H1 (cell line): ENCODE data around the gene RIMBP2. TPM values are rescaled to one million over a fixed set of nuclear protein-coding genes. Genes with fewer than 3 reads are reported as not detected.

Experiments used
- CTCF ChIA-PET: fragments of 300-600 bp; sonication (Branson Sonifier 250); formaldehyde crosslinking; loops from one replicate; lab custom pipeline; 2021; ENCODE audit not compliant: partially characterized antibody; lab: Charles Lee
- POLR2A ChIA-PET: fragments of 300-600 bp; sonication (Branson Sonifier 250); formaldehyde crosslinking; loops from one replicate; lab custom pipeline; 2021; ENCODE audit warnings: inconsistent platforms; ENCODE audit not compliant: partially characterized antibody; lab: Charles Lee
- DNase-seq, 2 experiments: peaks; one replicate each; pipeline versions ENCODE4 v3.0.0 to v3.0.0-alpha.2; 2010 to 2022; ENCODE audit warnings: low spot score in 2 of 2, low read depth in 1 of 2, mixed read lengths in 1 of 2
- FAIRE-seq: peaks from 2 replicates; lab custom pipeline; 2011; peaks lifted over from hg19 to GRCh38; lab: Jason Lieb, UNC
- H2AFZ ChIP-seq: 2 replicates; pipeline ENCODE4 v1.8.1; 2012; ENCODE audit warnings: low read length, inconsistent platforms
- H2AK5ac ChIP-seq: 2 replicates; pipeline ENCODE4 v1.6.1; 2013; ENCODE audit warnings: low read depth, low read length
- H2BK120ac ChIP-seq: replicated peaks from 2 replicates; pipeline ENCODE3; 2013; ENCODE audit warnings: low read depth, low read length, inconsistent platforms
- H2BK12ac ChIP-seq: 2 replicates; pipeline ENCODE4 v1.6.1; 2013; ENCODE audit warnings: low read depth, low read length
- H2BK15ac ChIP-seq: 2 replicates; pipeline ENCODE4 v1.6.1; 2013; ENCODE audit warnings: low read length
- H2BK20ac ChIP-seq: 2 replicates; pipeline ENCODE4 v1.6.1; 2013; ENCODE audit warnings: low read length
- H2BK5ac ChIP-seq: 2 replicates; pipeline ENCODE4 v1.6.1; 2013; ENCODE audit warnings: low read depth, low read length
- H3K14ac ChIP-seq: 2 replicates; pipeline ENCODE4 v1.6.1; 2013; ENCODE audit warnings: inconsistent platforms; ENCODE audit not compliant: insufficient read length
- H3K18ac ChIP-seq: 2 replicates; pipeline ENCODE4 v1.6.1; 2013; ENCODE audit warnings: low read length; ENCODE audit errors: extremely low read depth
- H3K23ac ChIP-seq: 2 replicates; pipeline ENCODE4 v1.6.1; 2013; ENCODE audit warnings: inconsistent platforms; ENCODE audit not compliant: insufficient read length
- H3K23me2 ChIP-seq: 2 replicates; pipeline ENCODE4 v1.6.1; 2013; ENCODE audit warnings: low read depth, low read length
- H3K27ac ChIP-seq: 2 replicates; pipeline ENCODE4 v1.6.1; 2011; ENCODE audit warnings: low read depth, low read length, inconsistent platforms
- H3K27me3 ChIP-seq, 4 experiments: replicated peaks in 1 of 4; 1 replicate in 1 of 4; 2 replicates in 3 of 4; pipeline versions ENCODE4 v1.6.1 to v1.8.1; 2011 to 2013; ENCODE audit warnings: low read length in 3 of 4, mild to moderate bottlenecking in 3 of 4, inconsistent platforms in 2 of 4, mixed read lengths in 2 of 4, moderate library complexity in 1 of 4; ENCODE audit not compliant: control insufficient read depth in 3 of 4, insufficient read depth in 3 of 4; ENCODE audit errors: extremely low read depth in 1 of 4
- H3K36me3 ChIP-seq, 4 experiments: 2 replicates each; pipeline versions ENCODE4 v1.6.1 to v1.8.1; 2011 to 2013; ENCODE audit warnings: mild to moderate bottlenecking in 4 of 4, low read length in 3 of 4, moderate library complexity in 2 of 4, control low read depth in 1 of 4, inconsistent platforms in 1 of 4; ENCODE audit not compliant: insufficient read depth in 4 of 4, control insufficient read depth in 2 of 4
- H3K4ac ChIP-seq: replicated peaks from 2 replicates; pipeline ENCODE3; 2013; ENCODE audit warnings: low read length, low read depth, mixed read lengths, inconsistent platforms; ENCODE audit not compliant: insufficient read length
- H3K4me1 ChIP-seq, 4 experiments: replicated peaks in 1 of 4; 1 replicate in 1 of 4; 2 replicates in 3 of 4; pipeline versions ENCODE4 v1.6.1 to v1.8.1; 2011 to 2013; ENCODE audit warnings: low read length in 3 of 4, inconsistent platforms in 2 of 4, mixed read lengths in 1 of 4; ENCODE audit not compliant: insufficient read depth in 4 of 4, control insufficient read depth in 3 of 4
- H3K4me2 ChIP-seq, 2 experiments: 2 replicates each; pipeline versions ENCODE4 v1.6.1 to v1.8.1; 2011 to 2013; ENCODE audit warnings: low read depth in 2 of 2, low read length in 2 of 2, control low read depth in 1 of 2, inconsistent platforms in 1 of 2, mild to moderate bottlenecking in 1 of 2; ENCODE audit not compliant: insufficient read depth in 1 of 2
- H3K4me3 ChIP-seq, 4 experiments: fragments of 200-600, 300-600 bp in 1 of 4; sonication (generic), shearing (Covaris generic), sonication (Bioruptor Twin) in 1 of 4; 2 replicates each; pipeline versions ENCODE4 v1.5.1 to v1.8.1; 2011 to 2016; ENCODE audit warnings: low read length in 4 of 4, low read depth in 3 of 4, control low read depth in 2 of 4, inconsistent platforms in 2 of 4, mild to moderate bottlenecking in 2 of 4, mixed read lengths in 1 of 4, moderate library complexity in 1 of 4; ENCODE audit not compliant: insufficient read depth in 2 of 4; ENCODE audit errors: extremely low read depth in 1 of 4
- H3K56ac ChIP-seq: replicated peaks from 2 replicates; pipeline ENCODE3; 2013; ENCODE audit warnings: low read depth, mild to moderate bottlenecking, mixed read lengths, low read length, inconsistent platforms; ENCODE audit not compliant: insufficient read length
- H3K79me1 ChIP-seq: 2 replicates; pipeline ENCODE4 v1.6.1; 2013; ENCODE audit warnings: low read depth, low read length, control low read depth
- H3K79me2 ChIP-seq, 2 experiments: 2 replicates each; pipeline versions ENCODE4 v1.6.1 to v1.8.1; 2012 to 2013; ENCODE audit warnings: low read length in 2 of 2, mild to moderate bottlenecking in 2 of 2, inconsistent platforms in 1 of 2; ENCODE audit not compliant: insufficient read depth in 2 of 2, control insufficient read depth in 1 of 2
- H3K9ac ChIP-seq, 4 experiments: replicated peaks in 1 of 4; 1 replicate in 1 of 4; 2 replicates in 3 of 4; pipeline versions ENCODE4 v1.6.1 to v1.8.1; 2011 to 2013; ENCODE audit warnings: low read depth in 3 of 4, low read length in 3 of 4, control low read depth in 2 of 4, mild to moderate bottlenecking in 2 of 4, moderate library complexity in 2 of 4, inconsistent platforms in 1 of 4; ENCODE audit errors: extremely low read depth in 1 of 4
- H3K9me3 ChIP-seq, 2 experiments: 2 replicates each; pipeline versions ENCODE4 v1.6.1 to v1.8.1; 2012 to 2013; ENCODE audit warnings: mild to moderate bottlenecking in 2 of 2, moderate library complexity in 2 of 2, control low read depth in 1 of 2, inconsistent platforms in 1 of 2, low read depth in 1 of 2, low read length in 1 of 2, mixed read lengths in 1 of 2; ENCODE audit not compliant: insufficient read depth in 2 of 2
- H4K20me1 ChIP-seq, 2 experiments: replicated peaks in 1 of 2; 2 replicates each; pipeline versions ENCODE3 to v1.8.1; 2011 to 2013; ENCODE audit warnings: inconsistent platforms in 2 of 2, low read length in 2 of 2, mild to moderate bottlenecking in 1 of 2; ENCODE audit not compliant: insufficient read depth in 2 of 2, control insufficient read depth in 1 of 2
- H4K5ac ChIP-seq: 2 replicates; pipeline ENCODE4 v1.6.1; 2013; ENCODE audit warnings: low read length, low read depth, mixed read lengths, inconsistent platforms; ENCODE audit not compliant: insufficient read length
- H4K8ac ChIP-seq: 2 replicates; pipeline ENCODE4 v1.8.0; 2013; ENCODE audit warnings: mild to moderate bottlenecking, moderate library complexity, low read length, inconsistent platforms; ENCODE audit not compliant: insufficient read depth; ENCODE audit errors: extremely low read depth
- H4K91ac ChIP-seq: replicated peaks from 2 replicates; pipeline ENCODE3; 2013; ENCODE audit warnings: low read length, mixed read lengths, inconsistent platforms; ENCODE audit not compliant: insufficient read length
- POLR2AphosphoS5 ChIP-seq: IDR thresholded peaks from 2 replicates; pipeline ENCODE4 v1.6.1; 2011; ENCODE audit warnings: low read depth, low read length
- SP4 ChIP-seq: IDR thresholded peaks from 2 replicates; pipeline ENCODE4 v1.6.1; 2012; ENCODE audit warnings: low read length, inconsistent platforms
- TAF7 ChIP-seq: optimal IDR thresholded peaks from 2 replicates; pipeline ENCODE3; 2011; ENCODE audit warnings: low read depth, mild to moderate bottlenecking, inconsistent platforms, low read length, moderate library complexity, borderline replicate concordance
- WGBS, 2 experiments: shearing (Covaris generic) in 1 of 2; methylation state at CpG; one replicate each; pipeline versions ENCODE4 v1.1.6 to v1.1.7; 2013 to 2015; ENCODE audit warnings: low lambda C conversion rate in 2 of 2, mixed read lengths in 2 of 2, inconsistent platforms in 1 of 2, low coverage in 1 of 2, missing lambda C conversion rate in 1 of 2; ENCODE audit not compliant: insufficient replicate concordance in 2 of 2, insufficient coverage in 1 of 2, insufficient read length in 1 of 2; ENCODE audit errors: extremely low coverage in 1 of 2, missing lambda C conversion rate in 1 of 2; 5-methylcytosine and 5-hydroxymethylcytosine counted together
- polyA plus RNA-seq, 7 experiments: library from polyadenylated mRNA; depleted of rRNA in 3 of 7; stranded (reverse) in 5 of 7; unstranded in 2 of 7; fragments of >200 nt in 5 of 7; fragments of 200-250 nt in 2 of 7; gene quantifications; 1 replicate in 5 of 7; 2 replicates in 1 of 7; 4 replicates in 1 of 7; pipeline versions ENCODE4 v1.2.1 to v1.2.3, GENCODE V29; 2011 to 2013; ENCODE audit warnings: missing spikeins in 2 of 7, mixed read lengths in 2 of 7
- total RNA-seq: library from RNA; stranded (reverse); fragmentation: NEBNext Ultra II Directional; extraction: Animal tissue kit (Norgen Biotek cat#: 25700); gene quantifications from 2 replicates; pipeline ENCODE4 v1.2.1, GENCODE V29; 2021

The RIMBP2 gene
- total and polyA plus RNA-seq, 2 of the 8 experiments (the other 6 are each of a cell fraction or from before 2014, with no cell fraction given): 0.18 to 0.65 TPM

- H3K18ac ChIP-seq: no peak overlapping the region
- H3K23ac ChIP-seq: no peak overlapping the region
- H2BK5ac ChIP-seq: no peak overlapping the region
- no peak overlapping the region for H2AK5ac ChIP-seq
- H4K20me1 ChIP-seq: no peaks in the 10 kb centered on the region
- TF ChIP-seq POLR2AphosphoS5: no peak
- no peak for TF ChIP-seq TAF7
- no peak for TF ChIP-seq SP4
- no peaks in the 10 kb centered on the region for H3K79me1 ChIP-seq
- no peaks in the 10 kb centered on the region for H3K23me2 ChIP-seq
- no peak overlapping the region for H2AFZ ChIP-seq
- H2BK20ac ChIP-seq: no peak overlapping the region
- ChIA-PET CTCF (no interaction called here), POLR2A (no interaction called here)
- H3K4me3 ChIP-seq: no peak overlapping the region
- no peak overlapping the region for H3K27ac ChIP-seq
- H3K4me2 ChIP-seq: no peak overlapping the region
- no peak overlapping the region for H4K91ac ChIP-seq
- no peak overlapping the region for H3K9ac ChIP-seq
- no peak overlapping the region for H3K14ac ChIP-seq
- no peaks in the 10 kb centered on the region for H3K79me2 ChIP-seq
- H2BK120ac ChIP-seq: no peak overlapping the region
- no peak overlapping the region for H2BK15ac ChIP-seq
- no peak overlapping the region for H3K4ac ChIP-seq
- no peak overlapping the region for H4K8ac ChIP-seq
- H3K36me3 ChIP-seq: no peaks in the 10 kb centered on the region
- H3K4me1 ChIP-seq: no peaks in the 10 kb centered on the region
- H2BK12ac ChIP-seq: no peak overlapping the region
- 84% methylated on average over 8 of the region's 8 CpGs; no CpG with 5 or more reads in 1 of the 2 experiments for WGBS, 2 experiments
- H4K5ac ChIP-seq: no peak overlapping the region
- H3K27me3 ChIP-seq: no peaks in the 10 kb centered on the region
- FAIRE-seq: no peak
- H3K9me3 ChIP-seq: no peaks in the 10 kb centered on the region
- no peak overlapping the region for H3K56ac ChIP-seq
- DNase-seq: no peak
Measured at GRCh38 chr12:130412384-130412783, 303.7 kb downstream of the RIMBP2 start.
